LoVo (cell line): ENCODE results near the gene DHX15.

Source experiments
- DNase-seq: peaks from one replicate; pipeline ENCODE4 v3.0.0-alpha.2; 2016; ENCODE audit warnings: low spot score

The DHX15 gene

GRCh38 chr4:24482871-24483270, 101.5 kb downstream of the DHX15 start:
- no peak for DNase-seq

- no peak for DNase-seq
Measured at GRCh38 chr4:24477919-24478318, 106.4 kb downstream of the DHX15 start.
